ENCODE measurements around the gene CTRB1.

DNA sequence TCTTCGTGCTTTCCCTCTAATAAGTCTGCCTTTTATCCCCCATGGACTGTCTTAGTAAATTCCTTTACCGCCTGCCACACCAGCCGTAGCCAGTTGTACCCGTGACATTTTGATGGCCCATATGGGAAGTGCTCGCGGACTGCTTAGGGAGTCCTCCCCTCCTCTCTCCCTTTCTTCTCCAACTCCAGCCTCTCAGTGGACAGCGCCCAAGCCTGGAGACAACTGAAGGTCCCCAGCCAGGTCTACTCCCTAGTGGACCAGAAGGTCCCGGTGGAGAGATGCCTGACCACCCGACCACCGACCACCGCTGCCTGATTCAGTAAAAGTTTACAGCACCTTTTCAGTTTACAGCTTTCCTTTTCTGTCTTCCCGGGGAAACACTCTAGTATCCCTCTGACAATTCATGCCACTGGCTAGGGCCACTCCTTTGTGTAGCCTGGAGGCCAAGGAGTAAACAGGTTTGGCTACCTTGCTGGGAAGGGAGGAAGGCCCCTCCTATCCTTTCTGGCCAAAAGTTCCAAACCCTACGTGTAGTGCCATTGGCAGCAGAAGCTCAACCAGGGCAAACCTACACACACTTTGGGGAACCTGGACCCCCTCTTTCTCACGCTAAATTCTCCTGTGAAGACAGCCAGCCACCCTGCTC, 29.8 kb upstream of the CTRB1 start:
- TF ChIP-seq, protein P1, sequence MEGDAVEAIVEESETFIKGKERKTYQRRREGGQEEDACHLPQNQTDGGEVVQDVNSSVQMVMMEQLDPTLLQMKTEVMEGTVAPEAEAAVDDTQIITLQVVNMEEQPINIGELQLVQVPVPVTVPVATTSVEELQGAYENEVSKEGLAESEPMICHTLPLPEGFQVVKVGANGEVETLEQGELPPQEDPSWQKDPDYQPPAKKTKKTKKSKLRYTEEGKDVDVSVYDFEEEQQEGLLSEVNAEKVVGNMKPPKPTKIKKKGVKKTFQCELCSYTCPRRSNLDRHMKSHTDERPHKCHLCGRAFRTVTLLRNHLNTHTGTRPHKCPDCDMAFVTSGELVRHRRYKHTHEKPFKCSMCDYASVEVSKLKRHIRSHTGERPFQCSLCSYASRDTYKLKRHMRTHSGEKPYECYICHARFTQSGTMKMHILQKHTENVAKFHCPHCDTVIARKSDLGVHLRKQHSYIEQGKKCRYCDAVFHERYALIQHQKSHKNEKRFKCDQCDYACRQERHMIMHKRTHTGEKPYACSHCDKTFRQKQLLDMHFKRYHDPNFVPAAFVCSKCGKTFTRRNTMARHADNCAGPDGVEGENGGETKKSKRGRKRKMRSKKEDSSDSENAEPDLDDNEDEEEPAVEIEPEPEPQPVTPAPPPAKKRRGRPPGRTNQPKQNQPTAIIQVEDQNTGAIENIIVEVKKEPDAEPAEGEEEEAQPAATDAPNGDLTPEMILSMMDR (IDR thresholded peaks at IDR 0.05) = no peak
- TF ChIP-seq POLR2A (IDR thresholded peaks at IDR 0.05) = no peak

All from Peyer's patch (tissue), 4 donors.